Motor neuron (in vitro differentiated cells): ENCODE results near the gene KRT25. TPM values are rescaled to one million over a fixed set of nuclear protein-coding genes. Genes with fewer than 3 reads are reported as not detected.

Experiments
- ATAC-seq, 8 experiments: fragments of 200-7000 bp; cut with Tn5 transposase; replicated peaks in 6 of 8; 2 replicates each; pipeline ENCODE4 v1.8.0; 2021; ENCODE audit warnings: mild to moderate bottlenecking in 8 of 8, moderate library complexity in 8 of 8
- H3K27ac ChIP-seq, 2 donors: fragments of 250-450 bp; sonication (Bioruptor Pico); 2 replicates each; pipeline ENCODE4 v1.9.0; 2021; ENCODE audit warnings: antibody characterized with exemption in 2 of 2, mild to moderate bottlenecking in 2 of 2, moderate library complexity in 1 of 2
- H3K4me1 ChIP-seq, 2 donors: fragments of 250-450 bp; sonication (Bioruptor Pico); replicated peaks in 1 of 2; 2 replicates each; pipeline ENCODE4 v1.6.1; 2021; ENCODE audit warnings: antibody characterized with exemption in 2 of 2, mild to moderate bottlenecking in 2 of 2, moderate library complexity in 1 of 2
- H3K4me3 ChIP-seq, 5 donors: fragments of 250-450 bp; sonication (Bioruptor Pico); 2 replicates each; pipeline ENCODE4 v1.9.0; 2021; ENCODE audit warnings: antibody characterized with exemption in 5 of 5, mild to moderate bottlenecking in 5 of 5, moderate library complexity in 4 of 5
- WGBS, 10 experiments: fragments of 450-650 bp; shearing (Covaris generic); methylation state at CpG; one replicate each; pipeline ENCODE4 v1.0.0; 2022; 5-methylcytosine and 5-hydroxymethylcytosine counted together
- in situ Hi-C, 9 experiments: fragments of 400-800 bp; cut with MboI; loops; one replicate each; pipeline ENCODE4 v1.15.0; 2021; ENCODE audit warnings: low sequenced_read_pairs in 9 of 9, low pct_unique_long_range_greater_than_20kb in 2 of 9; ENCODE audit not compliant: unreplicated experiment in 9 of 9
- total RNA-seq, 8 experiments: library from RNA; unstranded; fragments of 300-600 nt; gene quantifications; 2 replicates each; pipeline versions ENCODE4 v1.2.3 to v1.2.4, GENCODE V29; 2022

The KRT25 gene, protein sequence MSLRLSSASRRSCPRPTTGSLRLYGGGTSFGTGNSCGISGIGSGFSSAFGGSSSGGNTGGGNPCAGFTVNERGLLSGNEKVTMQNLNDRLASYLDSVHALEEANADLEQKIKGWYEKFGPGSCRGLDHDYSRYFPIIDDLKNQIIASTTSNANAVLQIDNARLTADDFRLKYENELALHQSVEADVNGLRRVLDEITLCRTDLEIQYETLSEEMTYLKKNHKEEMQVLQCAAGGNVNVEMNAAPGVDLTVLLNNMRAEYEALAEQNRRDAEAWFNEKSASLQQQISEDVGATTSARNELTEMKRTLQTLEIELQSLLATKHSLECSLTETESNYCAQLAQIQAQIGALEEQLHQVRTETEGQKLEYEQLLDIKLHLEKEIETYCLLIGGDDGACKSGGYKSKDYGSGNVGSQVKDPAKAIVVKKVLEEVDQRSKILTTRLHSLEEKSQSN
- total RNA-seq, result not detected

DNA sequence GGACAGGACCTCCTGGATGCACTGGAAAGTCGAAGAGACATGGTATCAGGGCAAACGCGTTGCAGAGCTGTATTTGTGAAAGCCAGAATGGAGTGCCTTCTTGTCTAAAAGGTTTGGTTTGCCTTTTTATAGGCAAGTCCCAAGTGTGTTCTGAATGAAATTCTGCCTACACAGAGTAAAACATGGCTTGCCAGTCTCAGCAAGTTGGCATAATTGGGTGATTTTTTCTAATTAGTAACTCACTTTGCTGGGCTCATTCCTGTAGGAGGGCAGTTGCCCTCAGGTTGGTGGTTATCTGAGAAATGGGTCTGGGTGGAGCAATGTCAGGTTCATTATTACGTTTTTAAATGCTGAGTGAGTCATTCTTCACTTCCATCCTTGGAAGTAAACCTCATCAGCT, at the start of gene KRT25:
TSS of gene KRT25 (minus strand) at position 101 of the 400 bp plus-strand sequence. CDS start at position 41, 60 bp downstream.
- in situ Hi-C loops, result no loop called here
- Histone ChIP-seq H3K27ac (no peak within 1 kb of the TSS), H3K4me3 (no peak within 1 kb of the TSS), H3K4me1 (no peaks in the 10 kb centered on the region)
- no peak for ATAC-seq
- WGBS, 10 experiments, result 0 to 76% (median 52%) methylated on average over 1 to 4 of the region's 4 CpGs; no CpG with 5 or more reads in 2 of the 10 experiments

GRCh38 chr17:40803617-40804082, 48.5 kb upstream of the KRT25 start:
- Histone ChIP-seq H3K4me1 (no peaks in the 10 kb centered on the region), H3K4me3 (no peak overlapping the region), H3K27ac (no peak overlapping the region)
- peak; percentile 87 to 97 (median 94) for ATAC-seq
- WGBS, 10 experiments, result 0 to 26% (median 16%) methylated on average over 2 to 13 of the region's 13 CpGs; no CpG with 5 or more reads in 1 of the 10 experiments
- in situ Hi-C loops, result loop anchor here in 4 of 9 experiments (10.0 to 25.0 kb wide), 2 partner anchors 859 to 861 kb away; no protein-coding TSS in a partner anchor

DNA sequence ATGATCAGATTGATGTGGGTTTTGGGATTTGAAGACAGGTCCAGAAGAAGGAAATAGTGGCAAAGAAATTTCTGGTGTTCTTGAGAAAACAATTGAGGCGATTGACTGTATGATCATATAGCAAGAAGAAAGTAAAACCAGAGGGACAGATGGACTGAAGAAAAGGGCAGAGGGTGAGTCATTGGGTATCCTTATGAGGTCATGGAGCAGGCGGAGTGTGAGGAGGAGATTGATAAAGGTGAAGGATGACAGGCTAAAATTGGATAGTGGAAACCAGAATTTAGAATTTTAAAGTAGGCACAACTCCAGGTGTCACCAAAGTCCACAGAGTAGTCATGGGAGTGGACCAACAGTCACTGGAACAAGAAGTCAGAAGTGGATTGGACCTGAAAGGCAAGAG, 46.0 kb upstream of the KRT25 start:
- Histone ChIP-seq H3K27ac (no peak overlapping the region), H3K4me3 (no peak overlapping the region), H3K4me1 (no peaks in the 10 kb centered on the region)
- no peak for ATAC-seq
- 25 to 79% (median 56%) methylated on average over 1 to 2 of the region's 2 CpGs for WGBS, 10 experiments
- in situ Hi-C loops, result loop anchor here in 4 of 9 experiments (10.0 to 25.0 kb wide), 2 partner anchors 861 to 864 kb away; no protein-coding TSS in a partner anchor

DNA sequence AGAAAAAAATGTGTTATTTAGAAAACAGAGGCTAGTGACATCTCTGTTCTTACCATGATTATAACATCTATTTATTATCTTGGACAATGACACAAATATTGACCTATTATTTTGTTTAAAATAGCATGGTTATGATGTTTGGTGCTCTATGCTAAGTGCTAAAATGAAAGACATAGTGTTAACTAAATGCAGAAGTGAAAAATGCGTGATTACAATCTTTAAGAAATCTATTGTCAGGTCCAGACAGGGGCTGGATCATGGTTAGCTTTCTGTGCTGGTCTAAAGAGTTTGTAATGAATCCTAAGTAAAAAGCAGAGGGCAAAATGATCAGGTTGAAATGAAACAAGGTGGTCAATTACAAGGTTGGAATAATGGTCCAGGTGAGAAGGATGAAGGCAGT, 45.2 kb upstream of the KRT25 start:
- in situ Hi-C loops, result loop anchor here in 4 of 9 experiments (10.0 to 25.0 kb wide), 2 partner anchors 862 to 864 kb away; no protein-coding TSS in a partner anchor

GRCh38 chr17:40799859-40800258, 44.7 kb upstream of the KRT25 start, which contains the start of gene KRT28:
KRT28 (minus strand) TSS chr17:40799959; CDS start chr17:40799893, 66 bp downstream.
- ATAC-seq, result no peak
- Histone ChIP-seq H3K4me3 (no peak within 1 kb of the TSS), H3K27ac (no peak within 1 kb of the TSS), H3K4me1 (no peaks in the 10 kb centered on the region)
- in situ Hi-C loops, result loop anchor here in 7 of 9 experiments (10.0 to 25.0 kb wide), 4 partner anchors 185 to 865 kb away; no protein-coding TSS in a partner anchor
- 0 to 62% (median 48%) methylated on average over 1 to 3 of the region's 3 CpGs; no CpG with 5 or more reads in 1 of the 10 experiments for WGBS, 10 experiments

More for the DNA sequence above, 45.2 kb upstream of the KRT25 start:
- no peak overlapping the region for H3K27ac ChIP-seq
- no peak overlapping the region for H3K4me3 ChIP-seq
- H3K4me1 ChIP-seq, result no peaks in the 10 kb centered on the region
- no peak for ATAC-seq
- WGBS, 10 experiments, result 0 to 83% (median 44%) methylated on average over 1 of the region's 1 CpG; no CpG with 5 or more reads in 3 of the 10 experiments

DNA sequence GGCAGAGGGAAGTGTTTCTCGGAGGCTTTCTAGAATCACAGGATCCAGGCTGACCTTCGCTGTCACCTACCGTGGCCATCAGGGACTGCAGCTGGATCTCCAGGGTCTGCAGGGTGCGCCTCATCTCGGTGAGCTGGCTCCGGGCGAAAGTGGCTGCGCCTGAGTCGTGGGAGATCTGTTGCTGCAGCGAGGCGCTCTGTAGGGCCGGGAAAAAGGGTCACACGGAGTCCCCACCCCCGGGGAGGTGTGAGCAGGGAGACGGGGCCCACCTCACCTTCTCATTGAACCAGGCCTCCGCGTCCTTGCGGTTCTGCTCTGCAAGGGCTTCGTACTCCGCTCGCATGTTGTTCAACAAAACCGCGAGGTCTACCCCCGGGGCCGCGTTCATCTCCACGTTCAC, 41.7 kb upstream of the KRT25 start:
- 71 to 100% (median 93%) methylated on average over 1 to 18 of the region's 27 CpGs; no CpG with 5 or more reads in 1 of the 10 experiments for WGBS, 10 experiments
- no peak overlapping the region for H3K4me3 ChIP-seq
- H3K27ac ChIP-seq, result no peak overlapping the region
- no peaks in the 10 kb centered on the region for H3K4me1 ChIP-seq
- in situ Hi-C loops, result loop anchor here in 3 of 9 experiments (10.0 to 25.0 kb wide), 2 partner anchors 182 to 185 kb away; no protein-coding TSS in a partner anchor
- no peak for ATAC-seq

DNA sequence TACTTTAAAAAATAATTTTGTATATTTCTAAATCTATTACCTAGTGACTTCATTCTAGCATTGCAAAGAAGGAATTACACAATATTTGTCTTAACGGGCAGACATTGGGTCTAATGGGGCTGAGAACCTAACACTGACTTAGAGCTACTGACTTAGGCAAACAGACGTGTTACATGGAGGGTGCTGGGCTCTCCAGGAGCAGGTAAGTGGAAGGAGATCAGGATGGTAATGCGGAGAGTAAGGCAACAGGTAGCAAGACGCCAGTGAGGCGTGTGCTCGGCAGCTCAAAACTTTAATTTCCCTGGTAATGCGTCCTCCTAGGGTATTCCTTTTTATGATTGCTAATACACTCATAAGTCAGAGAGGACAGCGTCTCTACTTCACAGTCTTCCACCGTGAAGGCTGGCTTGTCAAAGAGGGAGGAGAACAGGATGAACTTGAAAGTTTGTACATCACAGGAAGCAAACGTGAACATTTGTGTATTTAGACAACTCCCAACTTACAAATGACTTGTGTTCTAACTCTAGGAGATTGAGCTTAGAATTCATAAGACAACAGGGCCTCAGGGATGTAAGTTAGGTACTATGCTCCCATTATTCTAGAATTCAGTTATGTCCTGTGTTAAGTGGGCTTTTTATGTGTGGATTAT, 40.0 kb upstream of the KRT25 start:
- H3K4me3 ChIP-seq, result no peak overlapping the region
- 12 to 93% (median 73%) methylated on average over 1 to 10 of the region's 10 CpGs; no CpG with 5 or more reads in 1 of the 10 experiments for WGBS, 10 experiments
- no peaks in the 10 kb centered on the region for H3K4me1 ChIP-seq
- in situ Hi-C loops, result loop anchor here in 3 of 9 experiments (10.0 to 25.0 kb wide), 2 partner anchors 180 to 183 kb away; no protein-coding TSS in a partner anchor
- H3K27ac ChIP-seq, result no peak overlapping the region
- peak in 1 of 8 experiments; percentile 47 for ATAC-seq

- Histone ChIP-seq H3K4me1 (no peaks in the 10 kb centered on the region), H3K27ac (no peak overlapping the region), H3K4me3 (no peak overlapping the region)
- ATAC-seq, result no peak
- in situ Hi-C loops, result loop anchor here in 3 of 9 experiments (10.0 to 25.0 kb wide), 2 partner anchors 180 to 182 kb away; no protein-coding TSS in a partner anchor
- WGBS, 10 experiments, result 81 to 100% (median 90%) methylated on average over 1 to 2 of the region's 2 CpGs; no CpG with 5 or more reads in 1 of the 10 experiments
Observed at GRCh38 chr17:40794466-40794865, 39.3 kb upstream of the KRT25 start.

DNA sequence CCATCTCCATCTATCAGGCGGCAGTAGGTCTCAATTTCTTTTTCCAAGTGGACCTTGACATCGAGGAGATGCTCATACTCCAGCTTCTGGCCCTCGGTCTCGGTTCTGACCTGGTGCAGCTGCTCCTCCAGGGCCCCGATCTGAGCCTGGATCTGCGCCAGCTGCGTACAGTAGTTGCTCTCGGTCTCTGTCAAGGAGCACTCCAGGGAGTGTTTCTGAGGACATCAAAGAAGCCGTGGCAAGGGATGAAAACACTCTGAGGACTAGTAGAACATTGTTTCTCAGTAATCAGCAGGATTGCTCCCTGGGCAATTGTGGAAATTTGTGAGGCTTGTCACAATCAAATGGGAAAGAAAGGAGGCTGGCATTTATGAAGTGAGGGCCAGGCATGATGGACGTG, 38.7 kb upstream of the KRT25 start:
- H3K4me3 ChIP-seq, result no peak overlapping the region
- no peak for ATAC-seq
- 13 to 100% (median 49%) methylated on average over 1 to 10 of the region's 10 CpGs for WGBS, 10 experiments
- no peak overlapping the region for H3K27ac ChIP-seq
- in situ Hi-C loops, result loop anchor here in 3 of 9 experiments (10.0 to 25.0 kb wide), 2 partner anchors 179 to 182 kb away; no protein-coding TSS in a partner anchor
- H3K4me1 ChIP-seq, result no peaks in the 10 kb centered on the region

DNA sequence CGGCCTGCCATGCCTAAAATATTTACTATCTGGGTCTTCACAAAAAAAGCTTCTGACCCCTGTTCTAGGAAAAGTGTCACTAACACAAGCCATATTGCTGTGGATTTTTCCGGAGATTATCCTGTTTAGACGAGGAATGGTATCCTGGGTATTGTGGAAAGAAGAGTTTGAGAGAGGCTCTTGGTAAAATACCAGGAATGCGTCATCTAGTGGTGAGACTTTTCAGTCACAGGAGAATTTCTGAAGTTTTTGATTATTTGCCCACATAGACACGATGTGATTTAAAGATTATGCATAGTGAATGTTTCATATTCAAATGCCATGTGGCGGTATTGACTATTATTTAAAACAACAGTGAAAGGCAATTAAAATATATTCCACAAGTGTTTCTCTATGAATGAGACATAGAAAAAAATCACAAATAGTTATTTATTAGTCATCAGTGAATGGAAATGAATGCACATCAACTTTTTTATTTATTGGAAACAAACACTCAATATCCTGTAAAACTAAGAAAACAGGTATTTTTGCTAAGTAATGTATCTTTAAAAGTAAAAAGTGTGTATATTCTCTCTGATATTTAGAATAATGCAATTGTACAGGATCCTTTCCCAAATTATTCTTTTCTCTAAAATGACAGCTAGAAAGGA, 36.8 kb upstream of the KRT25 start:
- H3K27ac ChIP-seq, result no peak overlapping the region
- WGBS, 10 experiments, result 0 to 61% (median 26%) methylated on average over 1 to 6 of the region's 6 CpGs
- H3K4me3 ChIP-seq, result no peak overlapping the region
- no peaks in the 10 kb centered on the region for H3K4me1 ChIP-seq
- in situ Hi-C loops, result loop anchor here in 3 of 9 experiments (10.0 to 25.0 kb wide), 2 partner anchors 177 to 180 kb away; no protein-coding TSS in a partner anchor
- ATAC-seq, result peak in 3 of 8 experiments; percentile 38 to 69 (median 62)

- H3K4me1 ChIP-seq, result no peaks in the 10 kb centered on the region
- 80 to 100% (median 92%) methylated on average over 1 of the region's 1 CpG; no CpG with 5 or more reads in 2 of the 10 experiments for WGBS, 10 experiments
- no peak overlapping the region for H3K4me3 ChIP-seq
- no peak overlapping the region for H3K27ac ChIP-seq
- no peak for ATAC-seq
- in situ Hi-C loops, result loop anchor here in 3 of 9 experiments (10.0 to 25.0 kb wide), 2 partner anchors 176 to 179 kb away; no protein-coding TSS in a partner anchor
Observed at GRCh38 chr17:40791111-40791510, 36.0 kb upstream of the KRT25 start.

GRCh38 chr17:40782450-40782849, 27.3 kb upstream of the KRT25 start, which contains the start of gene KRT27:
KRT27 (minus strand) TSS chr17:40782550; CDS start chr17:40782493, 57 bp downstream.
- in situ Hi-C loops, result loop anchor here in 1 of 9 experiments (25.0 kb wide), 1 partner anchor 170 kb away; no protein-coding TSS in a partner anchor
- no peak within 1 kb of the TSS for H3K27ac ChIP-seq
- no peak for ATAC-seq
- H3K4me3 ChIP-seq, result no peak within 1 kb of the TSS
- no peaks in the 10 kb centered on the region for H3K4me1 ChIP-seq
- WGBS, 10 experiments, result 60 to 100% (median 96%) methylated on average over 1 to 4 of the region's 4 CpGs; no CpG with 5 or more reads in 3 of the 10 experiments
